22Rv1 (cell line): ENCODE data around the gene PLEKHG7.

Experiments
- H3K27ac ChIP-seq: fragments of 450-650 bp; 2 replicates; pipeline ENCODE4 v1.5.1; 2017
- CTCF ChIP-seq: fragments of 450-650 bp; IDR thresholded peaks from 2 replicates; pipeline ENCODE4 v1.5.1; 2017; ENCODE audit warnings: mild to moderate bottlenecking
- ZFX ChIP-seq: fragments of 450-650 bp; IDR thresholded peaks from 2 replicates; pipeline ENCODE4 v1.6.1; 2017; ENCODE audit warnings: antibody characterized with exemption, borderline replicate concordance

Gene PLEKHG7

GRCh38 chr12:92762773-92763172 is 60.0 kb downstream of the PLEKHG7 start:
- no peak overlapping the region for H3K27ac ChIP-seq
- TF ChIP-seq ZFX (no peak), CTCF (no peak)

GRCh38 chr12:92764831-92765230 is 62.0 kb downstream of the PLEKHG7 start:
- TF ChIP-seq ZFX = no peak
- no peak for TF ChIP-seq CTCF
- no peak overlapping the region for H3K27ac ChIP-seq

- TF ChIP-seq ZFX (no peak), CTCF (no peak)
- H3K27ac ChIP-seq = no peak overlapping the region
Measured at GRCh38 chr12:92765871-92766270, 63.1 kb downstream of the PLEKHG7 start.

- H3K27ac ChIP-seq = no peak overlapping the region
- TF ChIP-seq ZFX = no peak
- no peak for TF ChIP-seq CTCF
Measured at GRCh38 chr12:92769124-92769901, 66.5 kb downstream of the PLEKHG7 start.

- TF ChIP-seq CTCF (no peak), ZFX (no peak)
- no peak overlapping the region for H3K27ac ChIP-seq
Measured at GRCh38 chr12:92771001-92771400, 68.2 kb downstream of the PLEKHG7 start.

- H3K27ac ChIP-seq = no peak overlapping the region
- TF ChIP-seq ZFX (no peak), CTCF (no peak)
Measured at GRCh38 chr12:92775416-92775815, 72.6 kb downstream of the PLEKHG7 start.

GRCh38 chr12:92778525-92778924 is 75.7 kb downstream of the PLEKHG7 start:
- no peak overlapping the region for H3K27ac ChIP-seq
- TF ChIP-seq ZFX (no peak), CTCF (no peak)
